Hepatocyte (in vitro differentiated cells): ENCODE data around the gene SPRED2. TPM values are rescaled to one million over a fixed set of nuclear protein-coding genes. Genes with fewer than 3 reads are reported as not detected.

ENCODE experiments used
- DNase-seq: peaks from one replicate; pipeline ENCODE4 v3.0.0-alpha.2; 2016; ENCODE audit warnings: low spot score
- H2AFZ ChIP-seq: fragments of 200-600 bp; sonication (generic); 2 replicates; pipeline ENCODE4 v1.6.0; 2016; ENCODE audit warnings: antibody characterized with exemption, mild to moderate bottlenecking
- H3K27ac ChIP-seq: fragments of 200-600 bp; sonication (generic); 2 replicates; pipeline ENCODE4 v1.5.1; 2016; ENCODE audit warnings: mild to moderate bottlenecking
- H3K27me3 ChIP-seq: fragments of 200-600 bp; sonication (generic); 2 replicates; pipeline ENCODE4 v1.6.1; 2016
- H3K36me3 ChIP-seq: fragments of 200-600 bp; sonication (generic); replicated peaks from 2 replicates; pipeline ENCODE4 v1.5.1; 2016; ENCODE audit warnings: low read depth; ENCODE audit not compliant: insufficient read depth
- H3K4me1 ChIP-seq: fragments of 200-600 bp; sonication (generic); 2 replicates; pipeline ENCODE4 v1.5.1; 2016; ENCODE audit warnings: mild to moderate bottlenecking, moderate library complexity; ENCODE audit not compliant: insufficient read depth
- H3K4me2 ChIP-seq: fragments of 200-600 bp; sonication (generic); 2 replicates; pipeline ENCODE4 v1.6.0; 2016
- H3K4me3 ChIP-seq: fragments of 200-600 bp; sonication (generic); 2 replicates; pipeline ENCODE4 v1.5.1; 2016; ENCODE audit warnings: mild to moderate bottlenecking
- H3K79me2 ChIP-seq: fragments of 200-600 bp; sonication (generic); 2 replicates; pipeline ENCODE4 v1.6.0; 2017; ENCODE audit warnings: mild to moderate bottlenecking
- H3K9me2 ChIP-seq: fragments of 200-600 bp; sonication (generic); replicated peaks from 2 replicates; pipeline ENCODE4 v1.6.0; 2017; ENCODE audit warnings: mild to moderate bottlenecking; ENCODE audit not compliant: insufficient read depth
- H3K9me3 ChIP-seq: fragments of 200-600 bp; sonication (generic); 2 replicates; pipeline ENCODE4 v1.5.1; 2016; ENCODE audit warnings: low read depth, mild to moderate bottlenecking
- H4K20me1 ChIP-seq: fragments of 200-600 bp; sonication (generic); 2 replicates; pipeline ENCODE4 v1.6.0; 2016; ENCODE audit warnings: mild to moderate bottlenecking; ENCODE audit not compliant: insufficient read depth, poor library complexity, severe bottlenecking
- EZH2 ChIP-seq: fragments of 200-600 bp; sonication (generic); IDR thresholded peaks from 2 replicates; pipeline ENCODE4 v1.6.1; 2016; ENCODE audit warnings: antibody characterized with exemption, mild to moderate bottlenecking, borderline replicate concordance
- EZH2phosphoT487 ChIP-seq: fragments of 200-600 bp; sonication (generic); IDR thresholded peaks from one replicate; pipeline ENCODE4 v1.6.1; 2018; ENCODE audit warnings: antibody characterized with exemption, mild to moderate bottlenecking, low read depth, moderate library complexity; ENCODE audit not compliant: unreplicated experiment, severe bottlenecking
- WGBS: methylation state at CpG from one replicate; pipeline ENCODE4 v1.1.6; 2016; ENCODE audit warnings: low lambda C conversion rate; ENCODE audit errors: missing lambda C conversion rate; 5-methylcytosine and 5-hydroxymethylcytosine counted together
- polyA plus RNA-seq: library from polyadenylated mRNA; unstranded; fragments of >200 nt; fragmentation: Nextera tagmentation; extraction: Ambion mirVana; gene quantifications from 2 replicates; pipeline ENCODE4 v1.2.1, GENCODE V29; 2016
- total RNA-seq: library from RNA; depleted of rRNA; stranded (reverse); fragments of >200 nt; gene quantifications from 2 replicates; pipeline ENCODE4 v1.2.3, GENCODE V29; 2014
- TF ChIP-seq, protein P1 (sequence below): fragments of 200-600 bp; sonication (generic); IDR thresholded peaks from 2 replicates; pipeline ENCODE4 v1.5.1; 2016; ENCODE audit warnings: antibody characterized with exemption, mild to moderate bottlenecking; ENCODE audit not compliant: poor library complexity

SPRED2 gene
- total and polyA plus RNA-seq, 2 experiments from 2014 or later: 12.7 to 14.1 TPM

DNA sequence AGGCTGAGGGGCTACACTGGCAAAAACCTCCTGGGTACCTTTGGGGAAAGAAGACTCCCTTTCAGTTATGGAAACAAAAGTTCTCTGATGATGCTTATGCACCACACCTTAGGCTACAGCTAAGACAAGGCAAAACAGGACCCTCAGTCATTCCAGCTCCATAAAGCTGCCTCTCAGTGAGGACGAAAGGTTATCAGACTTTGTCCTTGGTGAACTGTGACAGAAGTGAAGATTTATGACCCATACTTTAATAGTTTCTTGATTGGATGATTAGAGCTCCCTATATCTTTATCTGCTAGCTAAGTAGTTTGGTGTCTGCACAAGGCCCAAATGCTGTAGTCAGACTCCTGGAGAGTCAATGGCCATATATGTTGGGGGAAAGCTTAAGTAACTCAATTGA lies 40.6 kb upstream of the SPRED2 start:
- 60% methylated on average over 1 of the region's 1 CpG for WGBS

DNA sequence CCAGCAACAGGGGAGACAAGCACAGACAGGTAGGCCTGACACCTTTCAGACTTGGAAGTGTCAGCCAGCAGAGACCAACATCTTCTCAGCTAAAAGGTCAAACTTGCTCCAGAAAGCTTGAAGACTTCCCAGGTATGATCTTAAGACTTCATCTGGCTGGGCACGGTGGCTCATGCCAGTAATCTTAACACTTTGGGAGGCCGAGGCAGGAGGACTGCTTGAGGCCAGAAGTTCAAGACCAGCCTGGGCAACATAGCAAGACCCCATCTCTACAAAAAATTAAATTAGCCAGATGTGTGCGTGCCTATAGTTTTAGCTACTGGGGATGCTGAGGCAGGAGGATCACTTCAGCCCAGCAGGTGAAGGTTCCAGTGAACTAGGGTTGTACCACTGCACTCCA lies 39.0 kb upstream of the SPRED2 start:
- no peak overlapping the region for H3K27ac ChIP-seq
- no peaks in the 10 kb centered on the region for H3K79me2 ChIP-seq
- H3K4me2 ChIP-seq: no peak overlapping the region
- no peaks in the 10 kb centered on the region for H3K4me1 ChIP-seq
- H3K9me3 ChIP-seq: no peaks in the 10 kb centered on the region
- no peak overlapping the region for H2AFZ ChIP-seq
- no peak overlapping the region for H3K4me3 ChIP-seq
- H3K36me3 ChIP-seq: no peaks in the 10 kb centered on the region
- no peaks in the 10 kb centered on the region for H3K9me2 ChIP-seq
- H3K27me3 ChIP-seq: no peaks in the 10 kb centered on the region
- TF ChIP-seq EZH2 (no peak), EZH2phosphoT487 (no peak)
- TF ChIP-seq, protein P1, sequence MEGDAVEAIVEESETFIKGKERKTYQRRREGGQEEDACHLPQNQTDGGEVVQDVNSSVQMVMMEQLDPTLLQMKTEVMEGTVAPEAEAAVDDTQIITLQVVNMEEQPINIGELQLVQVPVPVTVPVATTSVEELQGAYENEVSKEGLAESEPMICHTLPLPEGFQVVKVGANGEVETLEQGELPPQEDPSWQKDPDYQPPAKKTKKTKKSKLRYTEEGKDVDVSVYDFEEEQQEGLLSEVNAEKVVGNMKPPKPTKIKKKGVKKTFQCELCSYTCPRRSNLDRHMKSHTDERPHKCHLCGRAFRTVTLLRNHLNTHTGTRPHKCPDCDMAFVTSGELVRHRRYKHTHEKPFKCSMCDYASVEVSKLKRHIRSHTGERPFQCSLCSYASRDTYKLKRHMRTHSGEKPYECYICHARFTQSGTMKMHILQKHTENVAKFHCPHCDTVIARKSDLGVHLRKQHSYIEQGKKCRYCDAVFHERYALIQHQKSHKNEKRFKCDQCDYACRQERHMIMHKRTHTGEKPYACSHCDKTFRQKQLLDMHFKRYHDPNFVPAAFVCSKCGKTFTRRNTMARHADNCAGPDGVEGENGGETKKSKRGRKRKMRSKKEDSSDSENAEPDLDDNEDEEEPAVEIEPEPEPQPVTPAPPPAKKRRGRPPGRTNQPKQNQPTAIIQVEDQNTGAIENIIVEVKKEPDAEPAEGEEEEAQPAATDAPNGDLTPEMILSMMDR: no peak
- H4K20me1 ChIP-seq: no peaks in the 10 kb centered on the region
- 95% methylated on average over 3 of the region's 3 CpGs for WGBS
- DNase-seq: no peak

More for the DNA sequence above, 40.6 kb upstream of the SPRED2 start:
- Histone ChIP-seq H3K27ac (no peak overlapping the region), H2AFZ (no peak overlapping the region), H4K20me1 (no peaks in the 10 kb centered on the region), H3K9me2 (no peaks in the 10 kb centered on the region), H3K27me3 (no peaks in the 10 kb centered on the region), H3K4me3 (no peak overlapping the region), H3K4me1 (no peaks in the 10 kb centered on the region), H3K36me3 (no peaks in the 10 kb centered on the region), H3K79me2 (no peaks in the 10 kb centered on the region), H3K4me2 (no peak overlapping the region), H3K9me3 (no peaks in the 10 kb centered on the region)
- no peak for DNase-seq
- TF ChIP-seq EZH2phosphoT487 (no peak), EZH2 (no peak)
- TF ChIP-seq, protein P1: no peak

DNA sequence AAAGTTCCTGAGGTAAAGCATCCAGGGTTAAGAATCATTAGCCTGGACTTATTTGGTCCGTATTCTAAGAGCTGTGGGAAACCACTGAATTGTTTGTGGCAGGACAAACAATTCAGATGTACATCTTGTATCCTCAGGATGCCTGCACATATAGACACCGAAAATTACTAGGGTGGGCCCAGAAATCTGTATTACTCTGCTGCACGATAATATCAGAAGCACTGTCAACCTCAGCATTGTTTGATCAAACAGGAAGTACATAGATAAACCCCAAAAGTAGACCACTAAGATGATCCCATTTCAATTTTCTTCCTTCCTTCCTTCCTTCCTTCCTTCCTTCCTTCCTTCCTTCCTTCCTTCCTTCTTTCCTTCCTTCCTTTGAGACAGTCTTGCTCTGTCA lies 34.2 kb upstream of the SPRED2 start:
- TF ChIP-seq EZH2 (no peak), EZH2phosphoT487 (no peak)
- TF ChIP-seq, protein P1: no peak
- 94% methylated on average over 3 of the region's 3 CpGs for WGBS
- Histone ChIP-seq H3K4me3 (no peak overlapping the region), H4K20me1 (no peaks in the 10 kb centered on the region), H3K36me3 (no peaks in the 10 kb centered on the region), H3K27ac (no peak overlapping the region), H2AFZ (no peak overlapping the region), H3K79me2 (no peaks in the 10 kb centered on the region), H3K27me3 (no peaks in the 10 kb centered on the region), H3K4me2 (no peak overlapping the region), H3K9me2 (no peaks in the 10 kb centered on the region), H3K4me1 (no peaks in the 10 kb centered on the region), H3K9me3 (no peaks in the 10 kb centered on the region)
- no peak for DNase-seq

DNA sequence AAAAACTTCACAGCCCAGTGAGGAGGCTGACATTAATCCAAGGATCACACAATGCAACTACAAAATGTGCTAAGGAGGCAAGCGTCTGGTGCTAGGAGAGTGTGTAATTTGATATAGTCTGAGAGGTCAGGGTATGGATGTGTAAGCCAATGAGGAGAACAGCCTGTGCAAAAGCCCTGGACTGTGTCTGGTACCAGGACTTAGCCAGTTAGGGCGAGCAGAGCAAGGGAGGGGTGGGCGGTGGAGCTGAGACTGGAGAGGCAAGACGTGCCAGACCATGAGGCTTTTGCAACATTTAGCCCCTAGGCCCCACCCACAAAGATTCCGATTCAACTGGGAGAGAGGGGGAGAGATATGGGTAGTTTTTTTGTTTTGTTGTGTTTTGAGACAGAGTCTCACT lies 33.5 kb upstream of the SPRED2 start:
- Histone ChIP-seq H3K36me3 (no peaks in the 10 kb centered on the region), H3K9me3 (no peaks in the 10 kb centered on the region), H3K9me2 (no peaks in the 10 kb centered on the region), H3K79me2 (no peaks in the 10 kb centered on the region), H3K4me2 (no peak overlapping the region), H3K4me1 (no peaks in the 10 kb centered on the region), H4K20me1 (no peaks in the 10 kb centered on the region), H3K27ac (no peak overlapping the region), H2AFZ (no peak overlapping the region), H3K4me3 (no peak overlapping the region), H3K27me3 (no peaks in the 10 kb centered on the region)
- WGBS: 77% methylated on average over 5 of the region's 5 CpGs
- DNase-seq: no peak
- TF ChIP-seq, protein P1: no peak
- TF ChIP-seq EZH2 (no peak), EZH2phosphoT487 (no peak)
